GM19043 (cell line): ENCODE measurements around the gene FAM76B.
A peak's percentile ranks its signal among the peaks of the same experiment; 100 is the strongest.
"Not testable (repeated sequence)": the region's sequence is repeated elsewhere in the genome, so short reads cannot be mapped to it uniquely, and the experiment has no call there.

Experiments used
- ATAC-seq: cut with Tn5 transposase; IDR thresholded peaks from one replicate; pipeline ENCODE4 v1.9.1; 2021; ENCODE audit warnings: low read depth; ENCODE audit not compliant: unreplicated experiment

Gene FAM76B

DNA sequence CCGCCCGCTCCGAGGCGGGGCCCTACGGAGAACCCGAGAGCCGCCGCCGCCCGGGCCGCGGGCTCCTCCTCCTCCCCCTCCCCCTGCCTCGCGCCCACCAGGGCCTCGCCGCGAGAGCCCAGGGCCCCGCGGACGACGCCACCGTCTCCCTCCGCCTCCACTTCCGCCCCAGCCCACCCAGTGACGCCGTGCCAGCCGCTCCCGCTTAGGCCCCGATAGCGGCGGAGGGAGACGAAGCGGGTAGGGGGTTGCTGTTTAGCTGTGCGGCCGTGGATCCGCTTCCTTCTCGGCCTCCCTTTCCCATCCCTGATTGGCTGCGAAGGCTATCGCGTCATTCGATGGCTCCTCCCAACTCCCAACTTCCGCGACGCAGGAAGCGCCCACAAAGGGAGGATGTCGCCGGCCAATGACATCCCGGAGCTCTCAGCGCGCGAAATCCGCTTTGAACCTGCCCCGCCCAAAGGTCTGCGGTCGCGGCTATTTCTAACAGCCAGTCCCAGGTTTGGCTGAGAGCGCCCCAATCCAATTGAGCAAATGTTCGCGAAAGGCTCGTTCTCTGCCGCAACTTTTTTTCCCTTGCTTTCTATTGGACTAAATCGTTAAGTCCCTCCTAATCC, at the start of gene FAM76B:
Gene FAM76B, minus strand, starts transcription at position 277 of the 617 bp plus-strand sequence. CDS start 304 bp downstream, outside the sequence.
- peak; percentile 67 for ATAC-seq

DNA sequence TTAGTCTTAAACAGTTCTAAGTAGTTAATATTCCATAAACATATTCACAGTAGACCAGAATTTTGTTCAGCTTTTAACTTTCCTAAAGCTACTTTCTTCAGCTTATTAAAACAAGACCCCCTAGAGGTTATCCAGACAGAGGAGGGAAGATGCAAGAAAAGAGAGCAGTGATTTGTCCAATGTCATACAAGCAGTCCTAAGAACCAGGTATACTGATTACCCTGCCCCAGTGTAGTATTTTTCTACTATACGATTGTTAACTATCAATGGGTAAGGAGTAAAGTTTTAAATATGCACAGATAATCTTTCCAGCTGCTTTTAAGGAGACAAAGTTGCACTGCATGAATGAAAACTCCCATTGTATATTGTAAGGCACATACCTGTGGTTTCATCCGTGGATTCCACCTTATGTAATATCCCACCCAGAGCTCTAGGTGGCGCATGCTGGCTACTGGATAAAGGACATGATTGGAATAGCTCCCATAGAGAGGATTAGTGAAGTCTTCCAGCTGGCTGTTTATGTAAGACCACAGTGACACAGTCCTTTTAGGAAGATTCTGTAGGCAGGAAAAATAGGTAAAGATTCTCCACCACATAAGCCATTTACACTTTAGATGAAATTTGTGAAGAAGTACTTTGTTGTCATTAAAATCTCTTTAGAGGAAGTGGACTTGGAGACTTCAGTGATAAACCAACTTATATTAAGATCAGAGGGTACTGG, 46.3 kb upstream of the FAM76B start:
- ATAC-seq, result peak; percentile 89

DNA sequence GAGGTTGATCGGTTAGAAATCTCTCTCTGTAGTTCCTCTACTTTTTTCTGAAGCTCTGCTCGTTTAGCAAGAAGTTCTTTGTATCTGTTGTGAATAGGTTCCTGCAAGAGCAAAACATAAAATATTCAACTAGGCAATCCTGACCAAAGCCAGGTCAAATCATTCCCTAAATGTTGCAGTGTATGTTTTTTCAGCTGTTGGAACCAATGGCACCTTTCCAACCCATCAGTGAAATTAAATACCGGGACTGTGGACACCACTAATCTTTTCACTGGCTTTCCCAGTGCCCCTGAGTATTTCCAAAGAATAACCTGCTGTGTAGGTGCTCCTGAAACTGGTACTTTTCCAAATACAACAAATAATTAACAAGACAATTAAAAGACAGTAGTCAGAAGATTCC, 45.8 kb upstream of the FAM76B start:
- no peak for ATAC-seq

DNA sequence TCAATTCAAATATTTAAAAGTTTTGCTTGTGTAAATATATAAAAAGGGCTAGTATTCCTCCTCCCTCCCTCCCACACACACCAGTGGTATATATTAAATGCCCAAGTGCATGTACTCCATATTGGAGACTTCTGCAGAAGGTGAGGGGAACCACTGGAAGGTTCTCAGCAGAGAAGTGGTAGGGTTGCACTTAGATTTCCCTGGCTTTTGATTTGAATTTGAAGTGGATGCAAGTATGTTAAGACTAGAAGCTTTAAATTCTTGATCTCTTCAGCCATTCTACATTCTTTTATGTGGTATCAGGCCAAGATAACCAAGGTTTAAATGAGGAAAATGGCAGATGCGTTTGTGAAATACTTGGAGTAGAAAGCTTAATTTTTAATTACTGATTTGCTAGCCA, 43.8 kb upstream of the FAM76B start:
- ATAC-seq, result no peak

DNA sequence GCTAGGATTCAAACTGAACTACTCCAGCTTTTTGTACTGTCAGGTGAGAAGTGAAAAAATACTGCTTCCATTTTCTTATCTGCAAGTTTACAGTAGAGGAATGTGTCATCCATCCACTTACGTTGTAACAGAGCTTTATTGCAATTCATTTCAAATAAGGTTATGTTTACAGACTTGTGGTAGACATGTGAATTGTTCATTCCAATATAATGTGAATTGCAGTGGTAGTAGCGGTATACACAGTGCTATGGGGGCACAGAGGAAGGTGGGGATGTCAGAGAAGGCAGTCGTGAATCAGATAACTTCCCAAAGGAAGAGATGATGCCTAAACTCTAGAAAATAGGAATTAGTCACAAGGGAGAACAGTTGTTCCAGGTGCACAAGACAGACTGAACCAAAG, 43.2 kb upstream of the FAM76B start:
- ATAC-seq, result no peak

DNA sequence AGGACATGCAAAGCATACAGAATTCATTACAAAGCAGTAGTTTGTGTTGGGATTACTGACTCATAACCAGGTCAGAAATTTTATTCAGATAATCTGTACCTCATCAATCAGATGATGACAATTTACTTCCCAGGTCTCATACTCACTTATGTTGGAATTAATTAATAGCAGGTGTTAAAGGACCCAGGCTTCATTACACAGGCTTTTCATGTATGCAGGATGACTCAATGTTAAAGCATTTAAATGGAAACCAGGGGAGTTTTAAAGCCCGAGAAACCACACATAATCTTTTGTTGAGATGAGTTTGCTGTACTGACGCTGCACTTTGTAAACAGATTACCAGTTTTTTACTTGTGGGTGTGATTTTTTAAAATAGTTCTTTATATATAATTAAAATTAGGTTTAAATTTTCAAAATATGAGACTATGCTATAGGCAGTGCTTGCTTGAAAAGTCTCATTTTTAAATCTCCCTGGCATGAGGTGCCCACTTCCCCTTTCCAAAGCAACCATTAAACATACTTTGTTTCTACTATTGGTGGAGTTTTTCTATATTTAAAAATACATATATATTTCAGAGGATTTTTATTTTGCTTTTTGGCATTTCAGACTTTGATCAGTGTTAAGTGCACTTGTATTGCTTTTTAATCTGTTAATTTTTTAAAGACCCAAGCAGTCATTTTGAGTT, 41.8 kb upstream of the FAM76B start:
- no peak for ATAC-seq

DNA sequence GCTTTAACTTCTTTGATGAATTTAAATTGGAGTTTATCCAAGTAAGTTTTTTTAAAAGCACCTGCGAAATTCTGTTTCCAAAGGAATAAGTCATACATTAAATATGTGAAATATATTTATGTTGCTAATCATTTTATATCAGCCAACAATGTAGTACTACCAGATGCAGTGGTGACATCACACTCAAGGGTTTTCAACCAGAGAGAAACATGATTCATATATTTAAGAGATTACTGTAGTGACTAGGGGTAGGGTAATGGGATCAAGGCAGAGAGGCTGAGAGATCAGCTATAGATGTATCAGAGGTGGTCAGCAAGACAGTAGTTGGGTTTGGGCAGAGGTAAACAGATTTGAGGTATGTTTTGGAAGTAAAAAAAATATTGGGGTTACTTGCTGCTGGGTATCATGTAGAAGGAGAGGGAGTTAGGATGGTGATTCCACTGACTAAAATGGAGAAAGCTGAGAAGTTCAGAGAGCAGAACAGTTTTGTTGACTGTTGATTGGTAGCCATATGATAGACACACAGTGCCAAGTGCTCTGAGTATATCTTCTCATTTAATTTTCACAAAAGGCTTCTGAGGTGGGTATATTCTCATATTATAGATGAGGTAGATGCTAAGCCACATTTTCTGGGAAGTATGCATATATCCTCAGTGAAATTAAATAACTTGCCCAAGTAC, 40.1 kb upstream of the FAM76B start:
- ATAC-seq, result no peak

DNA sequence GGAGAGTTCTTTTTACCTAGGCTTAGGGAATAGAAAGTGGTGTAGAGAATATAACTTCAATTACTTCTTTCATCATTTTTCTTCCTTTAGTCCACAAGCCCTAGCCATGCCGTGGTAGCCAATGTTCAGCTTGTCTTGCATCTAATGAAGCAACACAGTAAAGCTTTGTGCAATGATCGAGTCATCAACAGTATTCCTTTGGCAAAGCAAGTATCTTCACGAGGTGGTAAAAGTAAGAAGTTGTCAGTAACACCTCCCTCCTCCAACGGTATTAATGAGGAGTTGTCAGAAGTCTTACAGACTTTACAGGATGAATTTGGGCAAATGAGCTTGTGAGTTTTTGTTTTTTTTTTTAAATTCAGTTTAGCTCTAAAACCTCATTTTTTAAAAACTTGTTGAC, 38.1 kb upstream of the FAM76B start:
- ATAC-seq, result no peak

DNA sequence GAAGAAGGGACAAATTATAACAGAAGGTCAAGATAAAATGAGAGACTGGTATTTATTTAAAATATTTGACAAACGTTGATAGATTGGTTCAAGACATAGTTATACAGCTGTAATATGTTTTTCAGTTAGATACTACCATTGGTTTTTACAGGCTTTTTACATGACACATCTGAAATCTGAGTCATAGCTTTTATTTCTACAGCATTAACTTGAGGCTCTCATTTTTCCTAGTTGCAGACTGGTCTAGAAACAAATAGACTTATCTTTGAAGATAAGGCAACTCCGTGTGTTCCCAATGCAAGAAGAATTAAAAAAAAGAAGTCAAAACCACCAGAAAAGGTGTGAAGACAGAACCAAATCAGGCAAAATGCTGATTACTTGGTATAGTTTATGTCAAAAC, 32.1 kb upstream of the FAM76B start:
- no peak for ATAC-seq

DNA sequence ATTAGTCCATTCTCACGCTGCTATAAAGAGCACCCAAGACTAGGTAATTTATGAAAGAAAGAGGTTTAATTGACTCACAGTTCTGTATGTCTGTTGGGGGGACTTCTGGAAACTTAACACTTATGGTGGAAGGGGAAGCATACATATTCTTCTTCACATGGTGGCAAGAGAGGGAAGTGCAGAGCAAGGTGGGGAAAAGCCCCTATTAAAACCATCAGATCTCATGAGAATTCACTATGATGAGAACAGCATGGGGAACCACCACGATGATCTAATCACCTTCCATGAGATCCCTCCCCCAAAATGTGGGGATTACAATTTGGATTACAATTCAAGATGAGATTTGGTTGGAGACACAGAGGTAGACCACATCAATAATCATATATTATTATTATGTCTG, 26.5 kb upstream of the FAM76B start:
- ATAC-seq, result no peak

DNA sequence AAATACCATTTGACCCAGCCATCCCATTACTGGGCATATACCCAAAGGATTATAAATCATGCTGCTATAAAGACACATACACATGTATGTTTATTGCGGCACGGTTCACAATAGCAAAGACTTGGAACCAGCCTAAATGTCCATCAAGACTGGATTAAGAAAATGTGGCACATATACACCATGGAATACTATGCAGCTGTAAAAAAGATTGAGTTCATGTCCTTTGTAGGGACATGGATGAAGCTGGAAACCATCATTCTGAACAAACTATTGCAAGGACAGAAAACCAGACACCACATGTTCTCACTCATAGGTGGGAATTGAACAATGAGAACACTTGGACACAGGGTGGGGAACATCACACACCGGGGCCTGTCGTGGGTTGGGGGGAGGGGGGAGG, 21.5 kb upstream of the FAM76B start:
- not testable (repeated sequence) for ATAC-seq

DNA sequence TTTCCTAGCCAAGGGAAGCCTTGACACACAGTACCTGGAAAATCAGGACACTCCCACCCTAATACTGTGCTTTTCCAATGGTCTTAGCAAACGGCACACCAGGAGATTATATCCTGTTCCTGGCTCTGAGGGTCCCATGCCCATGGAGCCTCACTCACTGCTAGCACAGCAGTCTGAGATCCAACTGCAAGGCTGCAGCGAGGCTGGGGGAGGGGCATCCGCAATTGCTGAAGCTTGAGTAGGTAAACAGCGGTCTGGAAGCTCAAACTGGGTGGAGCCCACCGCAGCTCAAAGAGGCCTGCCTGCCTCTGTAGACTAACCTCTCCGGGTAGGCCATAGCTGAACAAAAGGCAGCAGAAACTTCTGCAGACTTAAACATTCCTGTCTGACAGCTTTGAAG, 16.9 kb upstream of the FAM76B start:
- not testable (repeated sequence) for ATAC-seq

DNA sequence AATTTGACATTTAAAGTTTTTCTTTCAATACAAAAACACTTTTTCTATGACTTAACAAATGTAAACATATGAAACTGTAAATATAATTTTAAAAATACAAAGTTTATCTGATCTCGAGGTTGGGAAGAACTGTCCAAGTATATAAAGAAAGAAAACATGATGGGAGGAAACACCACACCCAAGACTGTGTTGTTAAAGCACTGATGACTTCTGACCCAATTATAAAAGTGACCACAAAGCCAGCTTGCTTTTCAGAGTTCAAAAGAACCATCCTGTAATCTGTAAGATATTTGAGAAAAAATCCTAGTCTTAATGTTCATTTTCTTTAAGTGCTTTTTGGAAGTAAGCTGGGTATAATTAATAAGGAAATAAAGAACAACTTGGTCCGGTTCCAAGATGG, 16.3 kb upstream of the FAM76B start:
- no peak for ATAC-seq

DNA sequence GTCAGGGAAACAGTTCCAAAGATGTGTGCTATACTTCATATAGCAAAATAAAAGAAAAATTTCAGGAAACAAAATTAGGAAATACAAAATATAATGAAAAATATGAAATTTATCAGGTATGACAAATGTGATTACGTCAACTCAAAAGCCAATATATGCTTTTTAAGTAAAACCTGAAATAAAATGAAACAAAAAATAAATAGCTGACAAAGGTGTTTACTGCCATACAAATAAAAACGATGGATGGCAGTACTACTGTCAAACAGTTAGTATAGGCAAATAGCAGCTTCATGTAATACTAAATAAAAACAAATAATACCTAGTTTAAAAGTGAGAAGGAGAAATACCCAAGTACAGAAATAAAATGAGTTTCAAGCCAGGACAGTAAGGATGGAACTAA, 14.4 kb upstream of the FAM76B start:
- no peak for ATAC-seq

DNA sequence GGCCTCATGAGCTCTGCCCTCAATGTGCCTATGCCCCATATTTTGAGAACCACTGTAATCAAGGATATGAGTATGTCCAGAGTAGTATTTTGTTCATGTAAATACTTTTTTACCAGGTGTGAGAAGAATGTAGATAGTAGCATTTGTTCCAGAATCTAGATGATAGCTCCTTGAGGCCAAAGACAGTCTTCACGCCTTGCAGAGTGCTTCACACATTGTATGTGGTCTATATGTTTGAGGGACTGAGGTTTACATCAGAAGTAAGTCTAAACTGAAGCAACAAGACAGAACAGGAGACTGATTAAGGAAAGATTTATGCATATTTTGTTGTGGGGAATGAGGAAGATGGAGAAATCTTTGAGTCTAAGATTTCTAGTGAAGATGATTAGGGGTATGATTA, 13.2 kb upstream of the FAM76B start:
- no peak for ATAC-seq

DNA sequence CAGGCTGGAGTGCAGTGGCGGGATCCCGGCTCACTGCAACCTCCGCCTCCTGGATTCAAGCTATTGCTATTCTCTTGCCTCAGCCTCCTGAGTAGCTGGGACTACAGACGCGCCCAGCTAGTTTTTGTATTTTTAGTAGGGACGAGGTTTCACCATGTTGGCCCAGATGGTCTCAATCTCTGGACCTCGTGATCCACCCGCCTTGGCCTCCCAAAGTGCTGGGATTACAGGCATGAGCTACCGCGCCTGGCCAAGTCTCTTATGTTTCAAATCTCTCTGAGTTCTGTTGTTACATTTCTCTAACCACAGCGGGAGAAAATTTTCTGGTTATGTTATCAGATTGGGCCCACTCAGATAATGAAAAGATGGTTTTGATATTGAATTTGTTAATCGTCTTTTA, 10.9 kb upstream of the FAM76B start:
- ATAC-seq, result no peak

DNA sequence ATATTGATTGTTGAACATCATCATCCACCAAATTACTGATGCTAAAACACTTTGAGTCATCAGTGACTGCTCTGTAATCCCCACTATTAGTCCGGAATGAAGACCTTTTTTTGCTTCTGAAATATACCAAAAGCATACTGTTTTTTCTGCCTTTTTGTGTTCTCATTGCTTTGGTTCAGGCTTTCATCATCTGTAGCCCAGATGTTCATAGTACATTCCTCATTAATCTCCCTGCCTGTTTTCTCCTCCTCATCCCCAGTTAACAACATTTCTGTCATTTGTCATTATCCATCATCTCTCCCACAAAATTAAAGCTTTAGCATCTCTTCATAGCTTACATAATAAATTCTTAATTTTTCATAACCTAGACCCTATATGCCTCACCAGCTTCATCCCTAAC, 10.0 kb upstream of the FAM76B start:
- no peak for ATAC-seq

DNA sequence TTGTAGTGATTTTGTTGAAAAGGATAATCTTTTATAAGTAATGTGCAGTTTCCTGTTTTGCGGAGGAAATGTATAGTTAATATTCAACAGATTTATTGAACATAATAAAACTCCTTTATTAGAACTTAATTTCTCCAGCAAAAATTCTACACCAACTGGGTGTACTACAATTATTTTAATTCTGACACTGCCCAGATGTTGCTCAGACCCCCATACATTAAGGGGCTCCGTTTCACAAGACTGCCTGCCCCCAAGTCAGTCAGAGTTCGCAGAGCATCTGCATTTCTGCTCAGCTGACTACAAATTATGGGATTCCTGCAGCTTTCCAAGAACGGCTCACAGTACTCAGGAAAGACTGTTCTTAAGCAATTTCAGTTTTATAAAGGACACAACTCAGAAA, 6.9 kb upstream of the FAM76B start:
- no peak for ATAC-seq

DNA sequence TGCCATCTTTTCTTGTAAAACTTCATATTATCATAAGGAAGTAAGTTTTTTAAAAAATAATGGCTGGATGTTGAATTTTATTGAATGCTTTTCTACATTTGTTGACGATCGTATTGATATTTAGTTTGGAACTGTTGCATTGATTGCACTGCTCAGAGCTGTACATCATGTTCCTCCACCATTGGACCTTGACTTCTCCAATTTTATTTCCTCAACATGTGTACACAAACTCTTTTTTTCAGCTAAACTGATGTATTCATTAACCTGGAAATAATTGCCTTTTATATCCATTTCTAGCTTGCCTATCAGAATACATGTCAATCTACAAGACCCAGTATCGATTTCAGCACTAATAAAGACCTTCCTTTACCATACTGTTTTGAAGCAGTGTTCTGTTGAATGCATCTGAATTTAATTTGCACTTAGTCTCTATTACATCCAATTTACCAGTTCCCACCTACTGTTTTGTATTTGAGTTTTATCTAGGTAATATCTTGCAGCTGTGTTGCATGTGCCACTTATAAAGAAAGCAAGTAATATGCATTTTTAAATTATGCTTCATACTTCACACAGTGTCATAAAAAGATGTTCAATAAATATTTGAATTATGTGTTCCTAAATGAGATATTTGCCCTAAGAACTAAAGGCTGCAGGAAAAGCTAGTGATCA, 6.2 kb upstream of the FAM76B start:
- no peak for ATAC-seq

DNA sequence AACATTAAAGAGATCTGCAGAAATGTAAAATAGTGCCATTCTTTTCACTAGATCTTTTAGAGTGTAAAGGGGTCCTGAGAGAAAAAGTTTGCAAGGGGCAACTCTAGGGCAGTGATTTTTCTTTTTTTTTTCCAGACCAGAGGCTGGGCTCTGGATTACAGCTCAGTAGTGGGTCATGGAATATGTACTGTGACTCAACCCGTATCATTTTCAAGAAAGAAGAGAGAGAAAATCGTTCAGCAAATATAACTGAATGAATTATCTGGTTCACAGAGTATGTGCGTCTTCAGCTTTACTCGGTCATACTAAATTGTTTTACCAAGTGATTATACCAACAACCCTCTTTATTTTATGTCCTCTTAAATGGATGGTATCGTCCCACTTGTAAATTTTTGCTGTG, 4.5 kb upstream of the FAM76B start:
- ATAC-seq, result no peak

DNA sequence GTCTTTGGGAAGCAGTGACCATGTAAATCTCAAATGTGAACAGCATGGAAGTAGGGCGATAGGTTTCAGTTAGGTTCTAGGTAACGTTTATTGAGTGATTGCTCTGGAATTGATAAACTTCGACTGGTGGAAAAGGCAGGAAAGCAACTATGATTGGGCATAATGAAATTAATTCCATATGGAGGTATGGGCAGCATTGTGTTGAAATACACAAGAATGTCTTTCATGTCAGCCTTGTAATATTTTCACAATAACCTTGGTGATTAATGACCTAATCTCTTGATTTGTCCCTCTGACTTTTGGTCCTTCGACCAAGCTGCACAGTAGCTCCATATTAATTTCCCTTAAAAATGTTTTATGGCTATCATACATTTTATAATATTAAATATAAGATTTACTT, 3.5 kb upstream of the FAM76B start:
- ATAC-seq, result no peak
